HepG2 (cell line): ENCODE data around the gene TMEM235. TPM values are rescaled to one million over a fixed set of nuclear protein-coding genes. Genes with fewer than 3 reads are reported as not detected.

ENCODE experiments used
- ARNT2 ChIP-seq: sonication (generic); formaldehyde crosslinking; IDR thresholded peaks from 2 replicates; pipeline ENCODE4 v1.8.0; 2022; ENCODE audit warnings: mild to moderate bottlenecking, low read depth, missing genetic modification reagents, moderate library complexity
- ATF2 ChIP-seq: sonication (generic); formaldehyde crosslinking; IDR thresholded peaks from 2 replicates; pipeline ENCODE4 v1.4.0; 2020; ENCODE audit warnings: missing genetic modification reagents
- DPF2 ChIP-seq: sonication (generic); formaldehyde crosslinking; IDR thresholded peaks from 2 replicates; pipeline ENCODE4 v1.4.0; 2020; ENCODE audit warnings: mild to moderate bottlenecking, low read depth, missing genetic modification reagents, borderline replicate concordance
- EHMT2 ChIP-seq: fragments of 200-600 bp; sonication (generic); IDR thresholded peaks from 2 replicates; pipeline ENCODE4 v1.7.0; 2017; ENCODE audit warnings: antibody characterized with exemption, low read depth, low read length, borderline replicate concordance
- HDAC6 ChIP-seq: fragments of 200-600 bp; sonication (generic); IDR thresholded peaks from 2 replicates; pipeline ENCODE4 v1.7.0; 2017; ENCODE audit warnings: mild to moderate bottlenecking, antibody characterized with exemption, low read length, low read depth
- JDP2 ChIP-seq: sonication (generic); formaldehyde crosslinking; IDR thresholded peaks from 2 replicates; pipeline ENCODE4 v1.8.1; 2022; ENCODE audit warnings: missing genetic modification reagents, borderline replicate concordance
- MAFK ChIP-seq, 2 experiments: IDR thresholded peaks in 1 of 2; conservative IDR thresholded peaks in 1 of 2; 2 replicates each; pipeline ENCODE4 v1.6.1; 2011; ENCODE audit warnings: improper control_type of control experiment in 2 of 2, low read length in 2 of 2
- MTA1 ChIP-seq: sonication (generic); formaldehyde crosslinking; IDR thresholded peaks from 2 replicates; pipeline ENCODE4 v1.4.0; 2020; ENCODE audit warnings: missing genetic modification reagents, mild to moderate bottlenecking, borderline replicate concordance
- MYNN ChIP-seq: sonication (generic); formaldehyde crosslinking; IDR thresholded peaks from 2 replicates; pipeline ENCODE4 v1.4.0; 2020; ENCODE audit warnings: mild to moderate bottlenecking, low read depth, missing genetic modification reagents
- NONO ChIP-seq, 2 experiments: fragments of 450-650 bp in 1 of 2; sonication (generic) in 1 of 2; formaldehyde crosslinking in 1 of 2; IDR thresholded peaks in 1 of 2; conservative IDR thresholded peaks in 1 of 2; 2 replicates each; pipeline versions ENCODE4 v1.6.1 to v1.8.0; 2017 to 2022; ENCODE audit warnings: mild to moderate bottlenecking in 1 of 2, missing genetic modification reagents in 1 of 2, moderate library complexity in 1 of 2
- NRL ChIP-seq: sonication (generic); formaldehyde crosslinking; IDR thresholded peaks from 2 replicates; pipeline ENCODE4 v1.5.0; 2020; ENCODE audit warnings: missing genetic modification reagents, mild to moderate bottlenecking, moderate library complexity, borderline replicate concordance
- POGZ ChIP-seq: sonication (generic); formaldehyde crosslinking; IDR thresholded peaks from 2 replicates; pipeline ENCODE4 v1.4.0; 2020; ENCODE audit warnings: mild to moderate bottlenecking, missing genetic modification reagents
- ZBTB1 ChIP-seq: sonication (generic); formaldehyde crosslinking; IDR thresholded peaks from 2 replicates; pipeline ENCODE4 v1.4.0; 2020; ENCODE audit warnings: missing genetic modification reagents, borderline replicate concordance
- ZFP41 ChIP-seq: sonication (generic); formaldehyde crosslinking; IDR thresholded peaks from 2 replicates; pipeline ENCODE4 v1.4.0; 2020; ENCODE audit warnings: mild to moderate bottlenecking, missing genetic modification reagents, borderline replicate concordance
- ZNF136 ChIP-seq: sonication (generic); formaldehyde crosslinking; IDR thresholded peaks from 2 replicates; pipeline ENCODE4 v1.8.1; 2022; ENCODE audit warnings: low read depth, mild to moderate bottlenecking, moderate library complexity, missing genetic modification reagents
- ZNF17 ChIP-seq: sonication (generic); formaldehyde crosslinking; IDR thresholded peaks from 2 replicates; pipeline ENCODE4 v1.5.0; 2020; ENCODE audit warnings: mild to moderate bottlenecking, missing genetic modification reagents
- ZNF44 ChIP-seq: sonication (generic); formaldehyde crosslinking; IDR thresholded peaks from 2 replicates; pipeline ENCODE4 v1.5.1; 2020; ENCODE audit warnings: mild to moderate bottlenecking, missing genetic modification reagents
- ZNF530 ChIP-seq: sonication (generic); formaldehyde crosslinking; IDR thresholded peaks from 2 replicates; pipeline ENCODE4 v1.5.0; 2020; ENCODE audit warnings: low read depth, mild to moderate bottlenecking, missing genetic modification reagents
- ZNF550 ChIP-seq: sonication (generic); formaldehyde crosslinking; IDR thresholded peaks from 2 replicates; pipeline ENCODE4 v1.4.0; 2020; ENCODE audit warnings: mild to moderate bottlenecking, missing genetic modification reagents, borderline replicate concordance
- ZNF580 ChIP-seq: IDR thresholded peaks from 2 replicates; pipeline ENCODE4 v1.6.1; 2016; ENCODE audit warnings: low read depth, borderline replicate concordance
- ZNF619 ChIP-seq: sonication (generic); formaldehyde crosslinking; IDR thresholded peaks from 2 replicates; pipeline ENCODE4 v1.4.0; 2020; ENCODE audit warnings: mild to moderate bottlenecking, missing genetic modification reagents
- ZNF761 ChIP-seq: sonication (generic); formaldehyde crosslinking; conservative IDR thresholded peaks from 2 replicates; pipeline ENCODE4 v1.4.0; 2020; ENCODE audit warnings: mild to moderate bottlenecking, missing genetic modification reagents
- ZNF839 ChIP-seq: sonication (generic); formaldehyde crosslinking; IDR thresholded peaks from 2 replicates; pipeline ENCODE4 v1.4.0; 2020; ENCODE audit warnings: missing genetic modification reagents, mild to moderate bottlenecking, borderline replicate concordance
- ZNF883 ChIP-seq: sonication (generic); formaldehyde crosslinking; IDR thresholded peaks from 2 replicates; pipeline ENCODE4 v1.5.1; 2020; ENCODE audit warnings: mild to moderate bottlenecking, missing genetic modification reagents; ENCODE audit errors: not compliant biosample characterization
- ZSCAN31 ChIP-seq: sonication (generic); formaldehyde crosslinking; IDR thresholded peaks from 2 replicates; pipeline ENCODE4 v1.5.0; 2020; ENCODE audit warnings: low read depth, mild to moderate bottlenecking, missing genetic modification reagents
- polyA plus RNA-seq, 8 experiments: library from polyadenylated mRNA; depleted of rRNA in 3 of 8; stranded (reverse) in 7 of 8; unstranded in 1 of 8; fragments of >200 nt; fragmentation: Illumina TruSeq in 4 of 8; extraction: Trizol in 4 of 8; gene quantifications; 2 replicates each; pipeline versions ENCODE4 v1.2.1 to v1.2.3, GENCODE V29; 2011 to 2016; ENCODE audit warnings: low read depth in 4 of 8, missing spikeins in 1 of 8, mixed read lengths in 1 of 8; ENCODE audit not compliant: insufficient read depth in 1 of 8
- total RNA-seq, 5 experiments: library from RNA; depleted of rRNA; stranded (reverse); fragments of >200 nt; fragmentation: Illumina TruSeq; extraction: Trizol; gene quantifications; 2 replicates each; pipeline ENCODE4 v1.2.3, GENCODE V29; 2016; ENCODE audit warnings: low read depth in 1 of 5
- TF ChIP-seq, protein P1 (sequence below): sonication (generic); formaldehyde crosslinking; conservative IDR thresholded peaks from 2 replicates; pipeline ENCODE4 v1.8.0; 2022; ENCODE audit warnings: low read depth, missing genetic modification reagents

Gene TMEM235
- total and polyA plus RNA-seq, 2 of the 13 experiments (the other 11 are each of a cell fraction or from before 2014, with no cell fraction given) = not detected

DNA sequence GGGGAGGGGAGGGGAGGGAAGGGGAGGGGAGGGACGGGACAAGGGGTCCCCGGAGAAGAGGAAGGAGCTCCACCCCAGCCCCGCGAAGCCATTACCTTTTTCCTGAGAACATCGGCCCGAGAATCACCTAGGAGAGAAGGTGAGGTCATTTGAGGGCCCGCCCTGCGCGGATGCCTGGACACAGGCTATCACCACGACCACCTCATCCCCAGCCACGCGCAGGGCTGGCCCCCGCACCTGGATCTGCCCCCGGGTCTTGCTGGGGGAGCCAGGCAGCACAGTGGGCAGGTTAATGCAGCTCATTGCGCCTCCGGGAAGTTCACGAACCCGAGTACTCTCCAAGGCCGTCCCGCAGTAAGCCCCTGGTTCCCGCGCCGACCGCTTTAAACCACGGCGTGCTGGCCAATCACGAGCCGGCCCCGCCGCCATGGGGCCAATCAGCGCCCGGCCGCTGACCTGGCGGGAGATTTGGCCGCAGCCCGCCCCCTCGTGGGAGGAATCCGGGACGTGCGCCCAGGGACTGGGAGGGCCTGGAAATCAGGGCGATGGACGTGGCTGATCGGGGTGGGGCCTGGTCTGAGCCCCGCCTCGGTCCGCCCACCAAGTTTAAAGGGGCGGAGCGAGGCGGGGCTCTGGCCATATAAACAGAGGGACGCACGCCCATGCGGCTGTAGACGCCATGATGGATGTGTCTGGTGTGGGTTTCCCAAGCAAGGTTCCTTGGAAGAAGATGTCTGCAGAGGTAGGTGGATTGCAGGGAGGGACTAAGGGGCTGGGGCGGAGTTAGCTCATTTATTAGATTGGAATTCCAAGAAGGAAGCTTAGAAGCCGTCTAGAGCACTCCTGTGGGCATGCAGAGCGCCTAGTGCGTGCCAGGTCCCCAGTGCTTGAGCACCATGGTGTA lies 44.5 kb upstream of the TMEM235 start, which contains the start of the genes AFMID and TK1 (continued):
- TF ChIP-seq POGZ (CRISPR knock-in tag) (peak; percentile 79; the same call in 1 of the 2 replicates), JDP2 (CRISPR knock-in tag) (0 out of 2 replicates have a peak, but pooled peaks have one; percentile 96), ZNF761 (no peak), DPF2 (no peak), MAFK (conservative IDR thresholded peaks at IDR 0.05 in 1 of 2, IDR thresholded peaks at IDR 0.05 in 1 of 2; ENCODE audit: low read length in 2 of 2) (no peak; a peak in 1 of 4 replicates), NONO (IDR thresholded peaks at IDR 0.05) (no peak), NONO (CRISPR knock-in tag; conservative IDR thresholded peaks at IDR 0.05) (peak; percentile 93), ZSCAN31 (CRISPR knock-in tag) (no peak), ZNF136 (CRISPR knock-in tag) (peak; percentile 99), MTA1 (CRISPR knock-in tag) (peak; percentile 55; the same call in 1 of the 2 replicates), EHMT2 (no peak), ZNF17 (CRISPR knock-in tag) (no peak), ZNF44 (CRISPR knock-in tag) (peak; percentile 91; the same call in 1 of the 2 replicates), ZNF619 (0 out of 2 replicates have a peak, but pooled peaks have one; percentile 59), ZNF580 (CRISPR knock-in tag) (peak; percentile 53; the same call in 1 of the 2 replicates), ZNF530 (CRISPR knock-in tag) (no peak), ZNF839 (no peak), ZFP41 (CRISPR knock-in tag) (no peak), ARNT2 (CRISPR knock-in tag) (peak; percentile 100), NRL (CRISPR knock-in tag) (no peak; the same call in 1 of the 2 replicates), ZNF883 (CRISPR knock-in tag) (peak; percentile 87), ZBTB1 (CRISPR knock-in tag) (no peak), ATF2 (CRISPR knock-in tag) (peak; percentile 88), HDAC6 (no peak), ZNF550 (CRISPR knock-in tag) (no peak), MYNN (CRISPR knock-in tag) (peak; percentile 36; the same call in 1 of the 2 replicates)
- TF ChIP-seq, protein P1, sequence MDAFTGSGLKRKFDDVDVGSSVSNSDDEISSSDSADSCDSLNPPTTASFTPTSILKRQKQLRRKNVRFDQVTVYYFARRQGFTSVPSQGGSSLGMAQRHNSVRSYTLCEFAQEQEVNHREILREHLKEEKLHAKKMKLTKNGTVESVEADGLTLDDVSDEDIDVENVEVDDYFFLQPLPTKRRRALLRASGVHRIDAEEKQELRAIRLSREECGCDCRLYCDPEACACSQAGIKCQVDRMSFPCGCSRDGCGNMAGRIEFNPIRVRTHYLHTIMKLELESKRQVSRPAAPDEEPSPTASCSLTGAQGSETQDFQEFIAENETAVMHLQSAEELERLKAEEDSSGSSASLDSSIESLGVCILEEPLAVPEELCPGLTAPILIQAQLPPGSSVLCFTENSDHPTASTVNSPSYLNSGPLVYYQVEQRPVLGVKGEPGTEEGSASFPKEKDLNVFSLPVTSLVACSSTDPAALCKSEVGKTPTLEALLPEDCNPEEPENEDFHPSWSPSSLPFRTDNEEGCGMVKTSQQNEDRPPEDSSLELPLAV (CRISPR knock-in tag) = peak; percentile 99
